ENCODE results near the gene GTF2H1.
"Not testable (repeated sequence)": the region's sequence is repeated elsewhere in the genome, so short reads cannot be mapped to it uniquely, and the experiment has no call there.

GTF2H1 gene

DNA sequence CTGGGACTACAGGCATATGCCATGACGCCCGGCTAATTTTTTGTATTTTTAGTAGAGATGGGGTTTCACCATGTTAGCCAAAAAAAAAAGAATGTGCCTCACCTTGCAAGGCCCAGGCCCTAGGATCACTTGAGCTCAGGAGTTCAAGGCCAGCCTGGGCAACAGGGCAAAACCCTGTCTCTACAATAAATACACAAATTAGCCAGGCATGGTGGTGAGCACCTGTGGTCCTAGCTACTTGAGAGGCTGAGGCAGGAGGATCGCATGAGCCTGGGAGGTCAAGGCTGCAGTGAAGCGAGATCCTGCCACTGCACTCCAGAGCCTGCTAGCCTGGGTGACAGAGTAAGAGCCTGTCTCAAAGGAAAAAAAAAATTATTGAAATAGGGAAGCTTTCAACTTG lies 81.7 kb downstream of the GTF2H1 start:
- Mint-ChIP-seq H3K27ac (no peak overlapping the region), H3K4me3 (no peak overlapping the region), H3K4me1 (ENCODE audit: low read depth) (peaks cover 24% of the 10 kb centered on the region), H3K27me3 (ENCODE audit: low read depth) (no peaks in the 10 kb centered on the region), H3K36me3 (ENCODE audit: low read depth) (peaks cover 56% of the 10 kb centered on the region), H3K9me3 (no peaks in the 10 kb centered on the region)

- Mint-ChIP-seq H3K36me3 (ENCODE audit: low read depth) (peaks cover 36% of the 10 kb centered on the region), H3K4me1 (ENCODE audit: low read depth) (peaks cover 19% of the 10 kb centered on the region)
- H3K27me3 Mint-ChIP-seq (ENCODE audit: low read depth); H3K4me3 Mint-ChIP-seq; H3K27ac Mint-ChIP-seq; H3K9me3 Mint-ChIP-seq: not testable (repeated sequence)
Observed at GRCh38 chr11:18407400-18407799, 85.0 kb downstream of the GTF2H1 start.

DNA sequence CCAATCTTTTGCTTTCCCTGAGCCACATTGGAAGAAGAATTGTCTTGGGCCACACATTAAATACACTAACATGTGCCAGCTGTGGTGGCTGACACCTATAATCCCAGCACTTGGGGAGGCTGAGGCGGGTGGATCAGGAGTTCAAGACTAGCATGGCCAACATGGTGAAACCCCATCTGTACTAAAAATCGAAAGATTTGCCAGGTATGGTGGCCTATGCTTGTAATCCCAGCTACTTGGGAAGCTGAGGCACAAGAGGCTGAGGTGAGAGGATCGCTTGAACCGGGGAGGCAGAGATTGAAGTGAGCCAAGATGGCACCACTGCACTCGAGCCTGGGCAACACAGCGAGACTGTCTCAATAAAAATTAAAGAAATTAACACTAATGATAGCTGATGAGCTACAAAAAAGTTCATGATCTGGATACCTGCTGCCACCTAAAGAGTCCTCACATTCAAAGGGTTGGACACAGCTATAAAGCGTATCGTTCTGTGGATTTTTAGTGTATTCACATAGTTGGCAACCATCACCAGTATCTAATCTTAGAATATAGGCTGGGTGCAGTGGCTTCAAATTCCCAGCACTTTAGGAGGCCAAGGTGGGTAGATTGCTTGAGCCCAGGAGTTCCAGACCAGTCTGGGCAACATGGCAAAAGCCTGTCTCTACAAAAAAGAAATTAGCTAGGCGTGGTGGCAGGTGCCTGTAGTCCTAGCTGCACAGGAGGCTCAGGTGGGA lies 86.4 kb downstream of the GTF2H1 start:
- peaks cover 4% of the 10 kb centered on the region for H3K9me3 Mint-ChIP-seq
- H3K4me3 Mint-ChIP-seq = no peak overlapping the region
- H3K36me3 Mint-ChIP-seq (ENCODE audit: low read depth) = peaks cover 24% of the 10 kb centered on the region
- H3K27ac Mint-ChIP-seq = peak overlapping the region; percentile 41
- H3K27me3 Mint-ChIP-seq (ENCODE audit: low read depth) = no peaks in the 10 kb centered on the region
- peaks cover 10% of the 10 kb centered on the region for H3K4me1 Mint-ChIP-seq (ENCODE audit: low read depth)

- Mint-ChIP-seq H3K4me1 (ENCODE audit: low read depth) (peaks cover 5% of the 10 kb centered on the region), H3K4me3 (no peak overlapping the region), H3K27ac (no peak overlapping the region), H3K27me3 (ENCODE audit: low read depth) (no peaks in the 10 kb centered on the region), H3K9me3 (no peaks in the 10 kb centered on the region), H3K36me3 (ENCODE audit: low read depth) (no peaks in the 10 kb centered on the region)
Observed at GRCh38 chr11:18416459-18416858, 94.1 kb downstream of the GTF2H1 start.

Data from T-helper 1 cell treated with Interleukin-12 subunit alpha and Interleukin-12 subunit beta and Interleukin-4 antibody, amounts not matched to agents 30 μg/mL and 1 μg/mL, for 36 hours (primary cell).